GM12872 (cell line): ENCODE data around the gene STK11.

ENCODE experiments used
- CTCF ChIP-seq: IDR thresholded peaks from 3 replicates; pipeline ENCODE4 v1.5.1; 2011; ENCODE audit warnings: low read depth, mild to moderate bottlenecking, low read length, moderate library complexity; ENCODE audit not compliant: insufficient read depth

The STK11 gene

GRCh38 chr19:1258163-1258492 lies 52.5 kb downstream of the STK11 start:
- no peak for TF ChIP-seq CTCF

GRCh38 chr19:1258707-1259205 lies 53.2 kb downstream of the STK11 start:
- no peak for TF ChIP-seq CTCF

- TF ChIP-seq CTCF: no peak
Measured at GRCh38 chr19:1259206-1259875, 53.8 kb downstream of the STK11 start.

- TF ChIP-seq CTCF: no peak
Measured at GRCh38 chr19:1259876-1260748, 54.5 kb downstream of the STK11 start.

GRCh38 chr19:1260749-1261537 lies 55.4 kb downstream of the STK11 start:
- no peak for TF ChIP-seq CTCF

GRCh38 chr19:1261538-1261797 lies 55.9 kb downstream of the STK11 start:
- TF ChIP-seq CTCF: peak; percentile 39; the same call in 2 of the 3 replicates
